GM08714 (cell line): ENCODE results near the gene YTHDF1.
"Not testable (repeated sequence)": the region's sequence is repeated elsewhere in the genome, so short reads cannot be mapped to it uniquely, and the experiment has no call there.

Source experiments
- H3K4me3 ChIP-seq: fragments of 200-500 bp; sonication (Bioruptor generic); 2 replicates; pipeline ENCODE4 v1.5.1; 2014; ENCODE audit warnings: mild to moderate bottlenecking, low read length, inconsistent platforms
- ZNF274 ChIP-seq: IDR thresholded peaks from 2 replicates; pipeline ENCODE4 v1.6.1; 2012; ENCODE audit warnings: mild to moderate bottlenecking, low read depth, low read length

The YTHDF1 gene

GRCh38 chr20:63226042-63226943 is 10.4 kb upstream of the YTHDF1 start:
- H3K4me3 ChIP-seq: no peak overlapping the region
- TF ChIP-seq ZNF274: no peak

GRCh38 chr20:63225082-63225454 is 9.1 kb upstream of the YTHDF1 start:
- no peak for TF ChIP-seq ZNF274
- no peak overlapping the region for H3K4me3 ChIP-seq

GRCh38 chr20:63224412-63225081 is 8.6 kb upstream of the YTHDF1 start:
- H3K4me3 ChIP-seq: no peak overlapping the region
- no peak for TF ChIP-seq ZNF274

GRCh38 chr20:63223826-63224207 is 7.9 kb upstream of the YTHDF1 start:
- H3K4me3 ChIP-seq: no peak overlapping the region
- no peak for TF ChIP-seq ZNF274

- no peak overlapping the region for H3K4me3 ChIP-seq
- no peak for TF ChIP-seq ZNF274
Observed at GRCh38 chr20:63223121-63223825, 7.3 kb upstream of the YTHDF1 start.

GRCh38 chr20:63222541-63222940 is 6.6 kb upstream of the YTHDF1 start:
- TF ChIP-seq ZNF274: no peak
- no peak overlapping the region for H3K4me3 ChIP-seq

GRCh38 chr20:63221400-63222053 is 5.6 kb upstream of the YTHDF1 start:
- H3K4me3 ChIP-seq: not testable (repeated sequence)

- TF ChIP-seq ZNF274: no peak
- no peak overlapping the region for H3K4me3 ChIP-seq
Observed at GRCh38 chr20:63220696-63221399, 4.9 kb upstream of the YTHDF1 start.

- no peak for TF ChIP-seq ZNF274
- no peak overlapping the region for H3K4me3 ChIP-seq
Observed at GRCh38 chr20:63219866-63220521, 4.1 kb upstream of the YTHDF1 start.

- no peak overlapping the region for H3K4me3 ChIP-seq
- TF ChIP-seq ZNF274: no peak
Observed at GRCh38 chr20:63219447-63219821, 3.5 kb upstream of the YTHDF1 start.

- no peak for TF ChIP-seq ZNF274
- H3K4me3 ChIP-seq: no peak overlapping the region
Observed at GRCh38 chr20:63218701-63219446, 2.9 kb upstream of the YTHDF1 start.

- TF ChIP-seq ZNF274: no peak
- no peak overlapping the region for H3K4me3 ChIP-seq
Observed at GRCh38 chr20:63217706-63218105, 1.8 kb upstream of the YTHDF1 start.

- peak overlapping the region; percentile 53; the same call in 1 of the 2 replicates for H3K4me3 ChIP-seq
- no peak for TF ChIP-seq ZNF274
Observed at GRCh38 chr20:63216849-63217471, 1.0 kb upstream of the YTHDF1 start.
